ENCODE results near the gene IL16. TPM values are rescaled to one million over a fixed set of nuclear protein-coding genes. Genes with fewer than 3 reads are reported as not detected.

The IL16 gene
- total RNA-seq, 1 donor from 2014 or later, result 0.62 TPM

GRCh38 chr15:81277851-81278250 is 81.2 kb downstream of the IL16 start:
- DNase-seq, result no peak

- DNase-seq, result no peak
Observed at GRCh38 chr15:81278306-81279029, 81.8 kb downstream of the IL16 start.

GRCh38 chr15:81279621-81280485 is 83.2 kb downstream of the IL16 start:
- DNase-seq, result no peak

GRCh38 chr15:81280696-81281455 is 84.2 kb downstream of the IL16 start:
- DNase-seq, result no peak

- DNase-seq, result no peak
Observed at GRCh38 chr15:81281456-81281735, 84.7 kb downstream of the IL16 start.

- DNase-seq, result no peak
Observed at GRCh38 chr15:81281766-81282605, 85.3 kb downstream of the IL16 start.

- DNase-seq, result no peak
Observed at GRCh38 chr15:81282606-81282895, 85.9 kb downstream of the IL16 start.

- DNase-seq, result no peak
Observed at GRCh38 chr15:81282911-81283310, 86.2 kb downstream of the IL16 start.

- no peak for DNase-seq
Observed at GRCh38 chr15:81284256-81285031, 87.8 kb downstream of the IL16 start.

- DNase-seq, result no peak
Observed at GRCh38 chr15:81285461-81285860, 88.8 kb downstream of the IL16 start.

GRCh38 chr15:81286621-81287121 is 90.0 kb downstream of the IL16 start:
- no peak for DNase-seq

GRCh38 chr15:81288040-81288439 is 91.4 kb downstream of the IL16 start:
- DNase-seq, result no peak

- no peak for DNase-seq
Observed at GRCh38 chr15:81288616-81289015, 91.9 kb downstream of the IL16 start.

GRCh38 chr15:81289910-81290309 is 93.2 kb downstream of the IL16 start:
- DNase-seq, result no peak

GRCh38 chr15:81291916-81292522 is 95.3 kb downstream of the IL16 start:
- no peak for DNase-seq

- no peak for DNase-seq
Observed at GRCh38 chr15:81292523-81293001, 95.9 kb downstream of the IL16 start.

GRCh38 chr15:81293728-81294515 is 97.2 kb downstream of the IL16 start:
- DNase-seq, result no peak

- DNase-seq, result no peak
Observed at GRCh38 chr15:81294516-81294880, 97.8 kb downstream of the IL16 start.

GRCh38 chr15:81295486-81296121 is 98.9 kb downstream of the IL16 start:
- DNase-seq, result no peak

GRCh38 chr15:81296186-81296585 is 99.5 kb downstream of the IL16 start:
- DNase-seq, result no peak
